ENCODE data around the gene RC3H2. TPM values are rescaled to one million over a fixed set of nuclear protein-coding genes. Genes with fewer than 3 reads are reported as not detected.
"Not testable (repeated sequence)": the region's sequence is repeated elsewhere in the genome, so short reads cannot be mapped to it uniquely, and the experiment has no call there.

The RC3H2 gene
- total RNA-seq, 3 donors from 2014 or later, result 27.3 to 31.1 (median 28.4) TPM

- no peaks in the 10 kb centered on the region for H3K27me3 Mint-ChIP-seq (ENCODE audit: low read depth)
- peak overlapping the region; percentile 51 for H3K4me3 Mint-ChIP-seq
- H3K9me3 Mint-ChIP-seq, result no peaks in the 10 kb centered on the region
- no peak for DNase-seq
- H3K36me3 Mint-ChIP-seq (ENCODE audit: insufficient read depth), result peaks cover 6% of the 10 kb centered on the region
- ATAC-seq, result no peak
- H3K4me1 Mint-ChIP-seq (ENCODE audit: low read depth), result peaks cover 23% of the 10 kb centered on the region
Measured at GRCh38 chr9:122939601-122940000, 34.4 kb upstream of the RC3H2 start.

GRCh38 chr9:122936883-122937282, 31.7 kb upstream of the RC3H2 start:
- H3K36me3 Mint-ChIP-seq (ENCODE audit: insufficient read depth), result peaks cover 6% of the 10 kb centered on the region
- H3K4me3 Mint-ChIP-seq, result no peak overlapping the region
- ATAC-seq, result no peak
- H3K4me1 Mint-ChIP-seq (ENCODE audit: low read depth), result peaks cover 22% of the 10 kb centered on the region
- no peaks in the 10 kb centered on the region for H3K27me3 Mint-ChIP-seq (ENCODE audit: low read depth)
- no peaks in the 10 kb centered on the region for H3K9me3 Mint-ChIP-seq
- no peak for DNase-seq

- peaks cover 6% of the 10 kb centered on the region for H3K36me3 Mint-ChIP-seq (ENCODE audit: insufficient read depth)
- no peaks in the 10 kb centered on the region for H3K9me3 Mint-ChIP-seq
- DNase-seq, result no peak
- peaks cover 19% of the 10 kb centered on the region for H3K4me1 Mint-ChIP-seq (ENCODE audit: low read depth)
- ATAC-seq, result no peak
- no peak overlapping the region for H3K4me3 Mint-ChIP-seq
- no peaks in the 10 kb centered on the region for H3K27me3 Mint-ChIP-seq (ENCODE audit: low read depth)
Measured at GRCh38 chr9:122936464-122936863, 31.3 kb upstream of the RC3H2 start.

GRCh38 chr9:122931226-122932121, 26.3 kb upstream of the RC3H2 start, which contains the start of gene ZBTB26:
TSS of gene ZBTB26 (minus strand) at chr9:122931512. CDS start at chr9:122919934, 11,578 bp downstream.
- H3K9me3 Mint-ChIP-seq, result no peaks in the 10 kb centered on the region
- H3K36me3 Mint-ChIP-seq (ENCODE audit: insufficient read depth), result peaks cover under 1% of the 10 kb centered on the region
- peaks cover 16% of the 10 kb centered on the region for H3K4me1 Mint-ChIP-seq (ENCODE audit: low read depth)
- H3K4me3 Mint-ChIP-seq, result no peak within 1 kb of the TSS
- peak; percentile 99 for ATAC-seq
- peak; percentile 82 for DNase-seq
- H3K27me3 Mint-ChIP-seq (ENCODE audit: low read depth), result no peaks in the 10 kb centered on the region

GRCh38 chr9:122930541-122931225, 25.5 kb upstream of the RC3H2 start:
- H3K9me3 Mint-ChIP-seq, result no peaks in the 10 kb centered on the region
- no peaks in the 10 kb centered on the region for H3K36me3 Mint-ChIP-seq (ENCODE audit: insufficient read depth)
- DNase-seq (no peak), ATAC-seq (no peak)
- H3K27me3 Mint-ChIP-seq (ENCODE audit: low read depth), result no peaks in the 10 kb centered on the region
- no peak overlapping the region for H3K4me3 Mint-ChIP-seq
- H3K4me1 Mint-ChIP-seq (ENCODE audit: low read depth), result peaks cover 16% of the 10 kb centered on the region

GRCh38 chr9:122929796-122930354, 24.7 kb upstream of the RC3H2 start:
- Mint-ChIP-seq H3K4me1 (ENCODE audit: low read depth) (peaks cover 15% of the 10 kb centered on the region), H3K9me3 (no peaks in the 10 kb centered on the region), H3K36me3 (ENCODE audit: insufficient read depth) (no peaks in the 10 kb centered on the region), H3K4me3 (no peak overlapping the region), H3K27me3 (ENCODE audit: low read depth) (no peaks in the 10 kb centered on the region)
- ATAC-seq, result no peak
- no peak for DNase-seq

- peaks cover 14% of the 10 kb centered on the region for H3K36me3 Mint-ChIP-seq (ENCODE audit: insufficient read depth)
- H3K9me3 Mint-ChIP-seq, result no peaks in the 10 kb centered on the region
- H3K27me3 Mint-ChIP-seq (ENCODE audit: low read depth), result no peaks in the 10 kb centered on the region
- H3K4me1 Mint-ChIP-seq (ENCODE audit: low read depth), result peaks cover 7% of the 10 kb centered on the region
- DNase-seq (no peak), ATAC-seq (no peak)
- no peak overlapping the region for H3K4me3 Mint-ChIP-seq
Measured at GRCh38 chr9:122923947-122924346, 18.8 kb upstream of the RC3H2 start.

- H3K36me3 Mint-ChIP-seq (ENCODE audit: insufficient read depth), result peaks cover 17% of the 10 kb centered on the region
Measured at GRCh38 chr9:122922713-122923112, 17.6 kb upstream of the RC3H2 start.

GRCh38 chr9:122918310-122918709, 13.2 kb upstream of the RC3H2 start:
- peaks cover 4% of the 10 kb centered on the region for H3K4me1 Mint-ChIP-seq (ENCODE audit: low read depth)
- ATAC-seq (no peak), DNase-seq (no peak)
- no peak overlapping the region for H3K4me3 Mint-ChIP-seq
- no peaks in the 10 kb centered on the region for H3K27me3 Mint-ChIP-seq (ENCODE audit: low read depth)
- H3K9me3 Mint-ChIP-seq, result no peaks in the 10 kb centered on the region
- peaks cover 17% of the 10 kb centered on the region for H3K36me3 Mint-ChIP-seq (ENCODE audit: insufficient read depth)

More at GRCh38 chr9:122922713-122923112, 17.6 kb upstream of the RC3H2 start:
- no peaks in the 10 kb centered on the region for H3K27me3 Mint-ChIP-seq (ENCODE audit: low read depth)
- DNase-seq, result no peak
- H3K4me3 Mint-ChIP-seq, result no peak overlapping the region
- ATAC-seq, result no peak
- H3K9me3 Mint-ChIP-seq, result no peaks in the 10 kb centered on the region
- H3K4me1 Mint-ChIP-seq (ENCODE audit: low read depth), result peaks cover 7% of the 10 kb centered on the region

GRCh38 chr9:122912964-122913673, 8.0 kb upstream of the RC3H2 start, which contains the start of gene ZBTB6:
TSS of gene ZBTB6 (minus strand) at chr9:122913323. CDS start at chr9:122912072, 1,251 bp downstream.
- peak; percentile 97 to 98 for ATAC-seq
- DNase-seq, result peak; percentile 53
- Mint-ChIP-seq H3K4me1 (ENCODE audit: low read depth) (peaks cover 26% of the 10 kb centered on the region), H3K36me3 (ENCODE audit: insufficient read depth) (peaks cover 22% of the 10 kb centered on the region), H3K27me3 (ENCODE audit: low read depth) (no peaks in the 10 kb centered on the region), H3K4me3 (peak within 1 kb of the TSS; percentile 100), H3K9me3 (no peaks in the 10 kb centered on the region)

- ATAC-seq (no peak), DNase-seq (no peak)
- Mint-ChIP-seq H3K9me3 (no peaks in the 10 kb centered on the region), H3K36me3 (ENCODE audit: insufficient read depth) (peaks cover 26% of the 10 kb centered on the region), H3K4me3 (peak overlapping the region; percentile 100), H3K27me3 (ENCODE audit: low read depth) (no peaks in the 10 kb centered on the region), H3K4me1 (ENCODE audit: low read depth) (peaks cover 26% of the 10 kb centered on the region)
Measured at GRCh38 chr9:122912671-122912963, 7.5 kb upstream of the RC3H2 start.

GRCh38 chr9:122906122-122906521, 963 bp upstream of the RC3H2 start:
- H3K27me3 Mint-ChIP-seq (ENCODE audit: low read depth); ATAC-seq; DNase-seq; H3K9me3 Mint-ChIP-seq; H3K4me3 Mint-ChIP-seq: not testable (repeated sequence)
- Mint-ChIP-seq H3K4me1 (ENCODE audit: low read depth) (peaks cover 26% of the 10 kb centered on the region), H3K36me3 (ENCODE audit: insufficient read depth) (peaks cover 17% of the 10 kb centered on the region)

GRCh38 chr9:122904466-122904822, 715 bp downstream of the RC3H2 start:
- Mint-ChIP-seq H3K4me1 (ENCODE audit: low read depth) (peaks cover 32% of the 10 kb centered on the region), H3K9me3 (no peaks in the 10 kb centered on the region), H3K4me3 (peak overlapping the region; percentile 92), H3K27me3 (ENCODE audit: low read depth) (no peaks in the 10 kb centered on the region), H3K36me3 (ENCODE audit: insufficient read depth) (peaks cover 9% of the 10 kb centered on the region)
- DNase-seq (peak; percentile 14), ATAC-seq (peak; percentile 4 to 10)

GRCh38 chr9:122900791-122901190, 4.4 kb downstream of the RC3H2 start:
- peaks cover 3% of the 10 kb centered on the region for H3K36me3 Mint-ChIP-seq (ENCODE audit: insufficient read depth)
- no peak for ATAC-seq
- no peaks in the 10 kb centered on the region for H3K9me3 Mint-ChIP-seq
- DNase-seq, result no peak
- H3K4me3 Mint-ChIP-seq, result peak overlapping the region; percentile 65
- peaks cover 53% of the 10 kb centered on the region for H3K4me1 Mint-ChIP-seq (ENCODE audit: low read depth)
- H3K27me3 Mint-ChIP-seq (ENCODE audit: low read depth), result no peaks in the 10 kb centered on the region

Data from activated T-cell treated with anti-CD3 and anti-CD28 coated beads, Interleukin-2, amount 50 U/mL, for 4 hours (primary cell).